Inferior parietal cortex (tissue), 1 donor: ENCODE measurements around the gene NTN1.

ENCODE experiments used
- DNase-seq: peaks from one replicate; pipeline ENCODE4 v3.0.0-alpha.2; 2016; ENCODE audit errors: extremely low spot score

NTN1 gene

GRCh38 chr17:9158544-9159452 is 137.5 kb downstream of the NTN1 start:
- DNase-seq: no peak

DNA sequence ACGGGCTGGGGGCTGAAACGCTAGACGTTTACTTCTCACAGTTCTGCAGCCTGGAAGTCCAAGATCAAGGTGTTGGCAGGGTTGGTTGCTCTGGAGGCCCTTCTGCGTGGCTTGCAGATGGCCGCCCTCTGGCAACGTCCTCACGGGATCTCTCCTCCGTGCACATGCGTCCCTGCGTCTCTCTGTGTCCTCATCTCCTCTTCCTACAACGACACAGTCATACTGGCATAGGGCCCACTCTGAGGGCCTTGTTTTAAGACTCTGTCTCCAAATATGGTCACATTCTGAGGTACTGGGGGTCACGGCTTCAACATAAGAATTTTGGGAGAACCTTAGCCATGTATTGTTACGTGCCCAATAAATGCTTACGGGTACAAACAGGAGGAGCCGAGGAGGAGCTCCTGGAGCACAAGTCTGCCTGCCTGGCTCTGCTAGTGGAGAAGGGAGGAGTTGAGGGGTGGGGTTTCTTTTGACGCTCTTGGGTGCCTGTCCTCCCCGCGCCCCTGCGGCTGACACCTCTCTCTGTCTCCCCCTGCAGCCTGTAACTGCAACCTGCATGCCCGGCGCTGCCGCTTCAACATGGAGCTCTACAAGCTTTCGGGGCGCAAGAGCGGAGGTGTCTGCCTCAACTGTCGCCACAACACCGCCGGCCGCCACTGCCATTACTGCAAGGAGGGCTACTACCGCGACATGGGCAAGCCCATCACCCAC is 141.1 kb downstream of the NTN1 start:
- DNase-seq: no peak

DNA sequence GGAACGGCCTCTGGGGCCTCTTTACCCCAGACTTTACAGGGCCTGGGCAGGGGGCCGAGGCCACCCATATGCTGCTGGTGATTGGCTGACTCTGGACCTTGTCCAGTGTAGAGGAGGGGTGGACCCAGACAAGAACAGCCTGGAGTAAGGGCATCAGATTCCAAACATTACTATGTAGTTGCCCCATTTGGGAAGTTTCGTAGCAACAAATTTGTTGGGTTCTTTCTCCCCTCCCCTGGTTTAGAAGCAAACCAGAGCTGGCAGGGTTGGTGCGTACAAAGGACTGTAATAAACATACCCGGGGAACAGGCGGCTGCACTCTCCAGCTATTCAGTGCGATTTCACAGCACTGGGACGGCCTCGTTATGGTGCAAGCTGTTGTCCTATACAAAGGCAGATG is 145.5 kb downstream of the NTN1 start:
- DNase-seq: no peak

GRCh38 chr17:9167379-9167778 is 146.1 kb downstream of the NTN1 start:
- DNase-seq: no peak

- no peak for DNase-seq
Observed at GRCh38 chr17:9169116-9169515, 147.8 kb downstream of the NTN1 start.

DNA sequence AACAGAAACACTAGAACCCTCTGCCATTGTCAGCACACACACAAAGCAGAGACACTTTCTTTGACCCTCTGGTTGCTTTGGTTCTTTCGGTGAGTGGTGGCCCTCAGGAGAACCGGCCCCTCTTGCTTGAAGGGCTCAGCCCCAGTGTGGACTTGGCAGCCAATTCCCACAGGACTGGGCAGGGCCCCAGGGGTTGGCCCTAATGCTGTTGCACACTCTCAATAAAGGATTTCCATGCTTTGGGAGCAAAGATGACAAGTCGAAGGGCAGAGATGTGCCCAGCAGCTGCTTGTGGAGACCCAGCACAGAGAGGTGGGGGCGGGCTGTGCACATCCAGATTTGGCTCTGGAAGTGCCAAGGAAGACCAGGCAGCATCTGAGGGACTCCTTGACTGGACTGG is 149.0 kb downstream of the NTN1 start:
- no peak for DNase-seq

DNA sequence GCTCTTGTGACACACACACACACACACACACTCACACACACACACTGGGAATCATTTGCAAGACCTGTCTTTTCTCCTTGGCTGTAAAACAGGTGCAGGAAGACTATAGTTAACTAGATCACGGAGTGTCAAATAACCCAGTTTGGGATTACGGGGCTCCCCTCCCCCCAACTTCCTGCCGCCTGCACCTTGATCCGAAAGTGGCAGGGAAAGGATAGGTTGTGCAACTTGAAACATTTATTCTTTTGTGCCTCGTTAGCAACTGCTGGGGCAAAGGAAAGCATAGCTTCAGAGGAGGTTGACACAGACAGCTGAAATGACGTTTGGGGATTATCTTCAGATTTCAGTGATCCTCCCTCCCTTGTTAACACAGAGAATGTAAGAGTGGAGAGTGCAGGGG is 149.5 kb downstream of the NTN1 start:
- no peak for DNase-seq

DNA sequence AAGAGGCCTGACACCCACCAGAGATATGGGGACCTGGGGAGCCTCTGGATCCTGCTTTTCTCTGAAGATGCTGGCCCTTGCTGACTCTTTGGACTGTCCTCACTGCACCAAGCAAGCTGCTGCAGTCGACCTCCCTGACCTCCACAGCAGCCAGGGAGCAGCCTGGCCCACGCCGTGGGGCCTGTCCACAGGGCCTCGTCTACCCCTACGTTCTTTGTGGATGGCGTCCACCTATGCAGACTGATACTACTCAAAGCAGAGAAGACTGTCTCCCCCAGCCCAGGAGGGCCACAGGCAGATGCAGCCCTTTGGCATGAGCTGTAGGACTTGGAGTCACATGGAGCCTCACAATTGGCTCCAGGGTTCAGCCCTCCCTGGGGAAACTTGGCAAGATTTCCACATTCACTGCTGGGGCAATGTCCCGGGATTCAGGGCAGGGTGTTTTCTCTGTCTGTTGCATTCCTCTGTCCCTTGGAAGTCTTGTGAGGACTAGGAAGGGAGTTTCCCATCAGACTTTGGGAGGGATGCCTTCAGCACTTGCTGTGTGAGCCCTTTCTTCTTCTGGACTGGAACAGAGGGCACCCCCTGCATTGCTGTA is 152.2 kb downstream of the NTN1 start:
- DNase-seq: no peak

GRCh38 chr17:9174312-9174711 is 153.0 kb downstream of the NTN1 start:
- no peak for DNase-seq

GRCh38 chr17:9174779-9175574 is 153.7 kb downstream of the NTN1 start:
- DNase-seq: no peak

GRCh38 chr17:9175700-9176467 is 154.6 kb downstream of the NTN1 start:
- DNase-seq: no peak

GRCh38 chr17:9177212-9177611 is 155.9 kb downstream of the NTN1 start:
- no peak for DNase-seq

DNA sequence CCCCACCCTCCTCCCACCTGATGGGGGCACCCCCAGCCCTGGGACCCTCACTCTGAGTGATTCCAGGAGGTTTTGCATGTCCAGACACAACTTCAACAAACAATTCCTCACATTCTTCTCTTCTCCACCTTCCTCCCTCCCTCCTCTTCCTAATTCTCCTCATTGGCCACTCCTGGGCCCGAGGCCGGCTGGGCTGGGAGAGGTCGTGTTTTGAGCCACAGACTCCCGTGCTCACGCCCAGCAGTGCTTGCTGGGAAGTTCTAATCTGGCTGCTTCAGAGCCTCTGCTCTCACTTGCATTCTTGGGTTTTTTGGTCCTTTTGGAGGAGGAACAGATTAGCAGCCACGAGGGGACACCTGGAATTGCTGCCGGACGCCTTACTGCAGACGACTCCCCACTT is 157.0 kb downstream of the NTN1 start:
- DNase-seq: no peak

DNA sequence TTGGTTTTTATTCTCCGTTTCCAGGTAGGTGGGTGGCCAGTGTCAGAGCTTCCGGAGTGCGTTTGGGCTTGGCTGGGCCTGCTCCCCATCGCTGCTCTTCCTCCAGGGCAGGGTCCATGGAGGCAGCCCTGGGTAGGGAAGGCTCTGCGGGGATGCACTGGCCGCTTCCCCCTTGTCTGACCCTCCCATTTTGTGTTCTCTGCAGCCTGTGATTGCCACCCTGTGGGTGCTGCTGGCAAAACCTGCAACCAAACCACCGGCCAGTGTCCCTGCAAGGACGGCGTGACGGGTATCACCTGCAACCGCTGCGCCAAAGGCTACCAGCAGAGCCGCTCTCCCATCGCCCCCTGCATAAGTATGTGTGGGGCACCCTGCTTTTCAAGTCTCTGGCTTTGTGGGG is 158.3 kb downstream of the NTN1 start:
- no peak for DNase-seq

DNA sequence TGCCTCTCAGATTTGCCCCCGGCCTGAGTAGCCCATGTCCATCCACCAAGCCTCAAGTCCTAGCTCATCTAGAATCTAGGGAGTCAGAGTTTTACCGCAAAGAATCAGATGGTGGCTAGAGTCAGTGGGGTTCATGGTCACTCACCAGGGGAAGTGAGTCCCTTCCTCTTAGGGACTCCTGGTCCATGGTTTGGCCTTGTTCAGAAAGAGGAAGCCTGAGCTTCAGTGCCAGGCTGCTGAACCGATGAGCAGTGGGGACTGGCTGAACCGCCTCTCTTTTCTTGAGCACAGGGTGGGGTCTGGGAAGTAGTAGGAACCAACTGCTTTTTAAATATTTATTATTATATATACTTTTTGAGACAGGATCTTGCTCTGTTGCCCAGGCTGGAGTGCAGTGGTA is 160.3 kb downstream of the NTN1 start:
- DNase-seq: no peak

GRCh38 chr17:9183306-9183705 is 162.0 kb downstream of the NTN1 start:
- no peak for DNase-seq

DNA sequence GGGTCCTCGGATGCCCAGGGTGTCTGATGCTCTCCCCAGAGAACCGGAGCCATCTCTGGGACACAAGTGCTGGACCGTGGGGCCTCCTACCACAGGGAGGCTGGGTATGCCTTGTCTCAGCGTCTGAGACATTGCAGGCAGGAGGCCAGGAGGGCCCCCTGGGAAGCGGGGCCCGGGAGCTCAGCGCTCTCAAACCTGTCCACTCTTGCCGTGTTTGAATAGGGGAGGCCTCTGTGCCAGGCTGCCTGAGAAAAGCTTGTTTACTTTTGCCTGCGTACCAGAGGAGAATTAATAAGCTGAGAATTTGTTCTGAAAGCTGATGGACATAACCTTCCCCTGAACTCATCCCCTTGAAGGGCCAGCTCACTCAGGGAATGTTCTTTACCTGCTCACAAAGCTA is 163.8 kb downstream of the NTN1 start:
- no peak for DNase-seq

GRCh38 chr17:9185688-9186284 is 164.5 kb downstream of the NTN1 start:
- no peak for DNase-seq

- no peak for DNase-seq
Observed at GRCh38 chr17:9187828-9188227, 166.5 kb downstream of the NTN1 start.

DNA sequence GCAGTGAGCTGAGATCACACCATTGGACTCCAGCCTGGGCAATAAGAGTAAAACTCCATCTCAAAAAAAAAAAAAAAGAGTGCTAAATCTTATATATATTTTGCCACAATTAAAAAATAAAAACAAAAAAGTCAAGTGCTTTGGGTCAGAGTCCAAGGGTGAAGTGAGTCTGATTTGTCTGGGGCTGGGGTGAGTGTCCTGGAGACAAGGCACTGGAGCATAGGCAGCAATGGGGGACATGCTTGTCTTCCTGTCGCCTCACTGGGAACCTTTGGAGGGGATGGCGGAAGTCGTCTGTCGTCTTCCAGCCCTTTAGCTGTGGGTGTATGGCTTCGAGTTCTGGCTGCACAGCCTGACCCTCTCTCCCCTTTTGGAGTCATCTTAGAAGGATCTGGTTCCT is 167.1 kb downstream of the NTN1 start:
- no peak for DNase-seq

DNA sequence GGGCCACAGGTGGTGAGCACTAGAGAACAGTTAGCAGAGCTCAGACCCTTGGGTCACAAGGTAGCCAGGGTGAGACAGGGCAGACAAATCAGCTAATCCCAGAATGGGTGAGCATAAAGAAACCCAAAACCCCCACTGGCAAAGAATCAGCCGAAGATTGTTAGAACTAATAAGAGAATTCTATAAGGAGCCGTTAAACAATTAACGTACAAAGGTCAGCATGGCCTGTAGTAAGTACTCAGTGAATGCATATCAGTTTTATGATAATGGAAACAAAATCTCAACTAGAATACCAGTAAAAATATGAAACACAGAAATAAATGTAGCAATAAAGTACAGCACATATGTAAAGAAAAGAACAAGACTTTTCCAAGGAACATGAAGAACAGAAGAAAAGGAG is 168.6 kb downstream of the NTN1 start:
- DNase-seq: no peak
